Activated CD4-positive, alpha-beta T cell treated with anti-CD3 and anti-CD28 coated beads, Interleukin-2, amount 10 ng/mL, durations not matched to agents 7 days and 5 days (primary cell): Measurements from ENCODE around the gene ZNF710. TPM values are rescaled to one million over a fixed set of nuclear protein-coding genes. Genes with fewer than 3 reads are reported as not detected.

Experiments
- CTCF ChIA-PET: fragments of 350-600 bp; sonication (Branson Sonifier 250); formaldehyde crosslinking; loops from one replicate; lab custom pipeline; 2021; ENCODE audit warnings: antibody characterized with exemption; lab: Charles Lee
- POLR2A ChIA-PET: fragments of 350-600 bp; sonication (Branson Sonifier 250); formaldehyde crosslinking; loops from one replicate; lab custom pipeline; 2021; ENCODE audit warnings: antibody characterized with exemption; lab: Charles Lee
- DNase-seq: peaks from one replicate; pipeline ENCODE4 v3.0.0-alpha.2; 2020
- H3K27ac Mint-ChIP-seq: one replicate; pipeline ENCODE4 v1.8.0; 2021; ENCODE audit warnings: mild to moderate bottlenecking, moderate library complexity, mixed read lengths
- H3K27me3 Mint-ChIP-seq: one replicate; pipeline ENCODE4 v1.8.0; 2021; ENCODE audit warnings: mixed read lengths
- H3K36me3 Mint-ChIP-seq: one replicate; pipeline ENCODE4 v1.8.0; 2021; ENCODE audit warnings: low read depth, mixed read lengths
- H3K4me1 Mint-ChIP-seq: one replicate; pipeline ENCODE4 v1.8.0; 2021; ENCODE audit warnings: mixed read lengths
- H3K4me3 Mint-ChIP-seq: one replicate; pipeline ENCODE4 v1.8.0; 2021; ENCODE audit warnings: mild to moderate bottlenecking, moderate library complexity, mixed read lengths
- H3K9me3 Mint-ChIP-seq: one replicate; pipeline ENCODE4 v1.8.0; 2021; ENCODE audit warnings: mixed read lengths
- total RNA-seq, 2 experiments: library from RNA; stranded (reverse); gene quantifications; one replicate each; pipeline ENCODE4 v1.2.3, GENCODE V29; 2021

ZNF710 gene
- total RNA-seq, 2 experiments from 2014 or later, result 24.4 to 26.6 TPM

- peak overlapping the region; percentile 46 for H3K27ac Mint-ChIP-seq
- CTCF ChIA-PET, result interaction anchor here (1.8 to 3.8 kb wide), 2 partner anchors 10 to 16 kb away, joined by 4 to 10 read pairs; no protein-coding TSS in a partner anchor
These were observed 45.8 kb downstream of the ZNF710 start for GRCh38 chr15:90046911-90047392.

GRCh38 chr15:90047956-90048575 lies 46.9 kb downstream of the ZNF710 start:
- Mint-ChIP-seq H3K4me1 (peaks cover 15% of the 10 kb centered on the region), H3K27ac (no peak overlapping the region), H3K9me3 (no peaks in the 10 kb centered on the region), H3K4me3 (no peak overlapping the region), H3K36me3 (no peaks in the 10 kb centered on the region), H3K27me3 (no peaks in the 10 kb centered on the region)
- POLR2A ChIA-PET, result no interaction called here
- no peak for DNase-seq
- CTCF ChIA-PET, result interaction anchor here (0.5 to 3.8 kb wide), 2 partner anchors 9 to 148 kb away, joined by 3 to 10 read pairs; no protein-coding TSS in a partner anchor

More at GRCh38 chr15:90046911-90047392, 45.8 kb downstream of the ZNF710 start:
- no peak for DNase-seq
- Mint-ChIP-seq H3K27me3 (no peaks in the 10 kb centered on the region), H3K4me1 (peaks cover 15% of the 10 kb centered on the region), H3K9me3 (no peaks in the 10 kb centered on the region), H3K4me3 (no peak overlapping the region), H3K36me3 (no peaks in the 10 kb centered on the region)
- POLR2A ChIA-PET, result no interaction called here

GRCh38 chr15:90049030-90049429 lies 47.9 kb downstream of the ZNF710 start:
- Mint-ChIP-seq H3K4me1 (peaks cover 13% of the 10 kb centered on the region), H3K9me3 (no peaks in the 10 kb centered on the region), H3K27ac (no peak overlapping the region), H3K4me3 (no peak overlapping the region), H3K36me3 (no peaks in the 10 kb centered on the region), H3K27me3 (no peaks in the 10 kb centered on the region)
- ChIA-PET CTCF (no interaction called here), POLR2A (no interaction called here)
- no peak for DNase-seq

- Mint-ChIP-seq H3K27ac (no peak overlapping the region), H3K36me3 (no peaks in the 10 kb centered on the region), H3K27me3 (no peaks in the 10 kb centered on the region), H3K9me3 (no peaks in the 10 kb centered on the region), H3K4me1 (peaks cover 17% of the 10 kb centered on the region), H3K4me3 (no peak overlapping the region)
- ChIA-PET CTCF (interaction anchor here (0.6 to 1.1 kb wide), 4 partner anchors 9 to 101 kb away, joined by 3 to 5 read pairs (median 4); no protein-coding TSS in a partner anchor), POLR2A (interaction anchor here (0.7 kb wide), 1 partner anchor 47 kb away, joined by 3 read pairs; no protein-coding TSS in a partner anchor)
- DNase-seq, result no peak
These were observed 48.8 kb downstream of the ZNF710 start for GRCh38 chr15:90049666-90050604.

GRCh38 chr15:90051874-90052273 lies 50.8 kb downstream of the ZNF710 start:
- no peak overlapping the region for H3K27ac Mint-ChIP-seq
- CTCF ChIA-PET, result interaction anchor here (1.6 kb wide), 1 partner anchor 9 kb away, joined by 4 read pairs; no protein-coding TSS in a partner anchor

GRCh38 chr15:90053685-90054466 lies 52.8 kb downstream of the ZNF710 start:
- CTCF ChIA-PET, result interaction anchor here (0.7 to 1.4 kb wide), 5 partner anchors 8 to 34 kb away, joined by 3 to 5 read pairs (median 3); no protein-coding TSS in a partner anchor
- Mint-ChIP-seq H3K4me1 (peaks cover 21% of the 10 kb centered on the region), H3K27me3 (no peaks in the 10 kb centered on the region), H3K36me3 (peaks cover 3% of the 10 kb centered on the region), H3K27ac (no peak overlapping the region), H3K4me3 (no peak overlapping the region), H3K9me3 (no peaks in the 10 kb centered on the region)
- DNase-seq, result no peak
- POLR2A ChIA-PET, result no interaction called here

More at GRCh38 chr15:90051874-90052273, 50.8 kb downstream of the ZNF710 start:
- Mint-ChIP-seq H3K27me3 (no peaks in the 10 kb centered on the region), H3K36me3 (no peaks in the 10 kb centered on the region), H3K4me1 (peaks cover 10% of the 10 kb centered on the region), H3K4me3 (no peak overlapping the region), H3K9me3 (no peaks in the 10 kb centered on the region)
- no peak for DNase-seq
- POLR2A ChIA-PET, result no interaction called here

- no peaks in the 10 kb centered on the region for H3K9me3 Mint-ChIP-seq
- H3K4me3 Mint-ChIP-seq, result no peak overlapping the region
- no peak for DNase-seq
- H3K4me1 Mint-ChIP-seq, result peaks cover 29% of the 10 kb centered on the region
- H3K36me3 Mint-ChIP-seq, result peaks cover 3% of the 10 kb centered on the region
- POLR2A ChIA-PET, result no interaction called here
- peak overlapping the region; percentile 22 for H3K27ac Mint-ChIP-seq
- H3K27me3 Mint-ChIP-seq, result no peaks in the 10 kb centered on the region
- CTCF ChIA-PET, result interaction anchor here (1.4 to 1.5 kb wide), 2 partner anchors 9 to 29 kb away, joined by 4 to 5 read pairs; no protein-coding TSS in a partner anchor
These were observed 53.5 kb downstream of the ZNF710 start for GRCh38 chr15:90054618-90055097.

- H3K4me3 Mint-ChIP-seq, result no peak overlapping the region
- no peaks in the 10 kb centered on the region for H3K9me3 Mint-ChIP-seq
- no peaks in the 10 kb centered on the region for H3K27me3 Mint-ChIP-seq
- H3K4me1 Mint-ChIP-seq, result peaks cover 34% of the 10 kb centered on the region
- no peak for DNase-seq
- ChIA-PET POLR2A (no interaction called here), CTCF (interaction anchor here (0.6 to 1.5 kb wide), 3 partner anchors 10 to 67 kb away, joined by 3 to 5 read pairs (median 4); no protein-coding TSS in a partner anchor)
- peaks cover 3% of the 10 kb centered on the region for H3K36me3 Mint-ChIP-seq
- no peak overlapping the region for H3K27ac Mint-ChIP-seq
These were observed 54.1 kb downstream of the ZNF710 start for GRCh38 chr15:90055182-90055581.

GRCh38 chr15:90056529-90056928 lies 55.4 kb downstream of the ZNF710 start:
- no peak overlapping the region for H3K27ac Mint-ChIP-seq
- POLR2A ChIA-PET, result no interaction called here
- peaks cover 5% of the 10 kb centered on the region for H3K36me3 Mint-ChIP-seq

GRCh38 chr15:90058308-90058707 lies 57.2 kb downstream of the ZNF710 start:
- no peaks in the 10 kb centered on the region for H3K9me3 Mint-ChIP-seq
- ChIA-PET CTCF (no interaction called here), POLR2A (no interaction called here)
- DNase-seq, result no peak
- H3K36me3 Mint-ChIP-seq, result peaks cover 5% of the 10 kb centered on the region
- no peaks in the 10 kb centered on the region for H3K27me3 Mint-ChIP-seq
- peak overlapping the region; percentile 92 for H3K27ac Mint-ChIP-seq
- peaks cover 52% of the 10 kb centered on the region for H3K4me1 Mint-ChIP-seq
- no peak overlapping the region for H3K4me3 Mint-ChIP-seq

More at GRCh38 chr15:90056529-90056928, 55.4 kb downstream of the ZNF710 start:
- no peaks in the 10 kb centered on the region for H3K9me3 Mint-ChIP-seq
- no peaks in the 10 kb centered on the region for H3K27me3 Mint-ChIP-seq
- CTCF ChIA-PET, result interaction anchor here (1.2 to 2.0 kb wide), 2 partner anchors 10 to 12 kb away, joined by 3 to 10 read pairs; no protein-coding TSS in a partner anchor
- H3K4me3 Mint-ChIP-seq, result no peak overlapping the region
- DNase-seq, result no peak
- peaks cover 40% of the 10 kb centered on the region for H3K4me1 Mint-ChIP-seq

GRCh38 chr15:90058775-90059174 lies 57.7 kb downstream of the ZNF710 start:
- POLR2A ChIA-PET, result no interaction called here
- Mint-ChIP-seq H3K9me3 (no peaks in the 10 kb centered on the region), H3K4me1 (peaks cover 54% of the 10 kb centered on the region), H3K27me3 (no peaks in the 10 kb centered on the region), H3K36me3 (peaks cover 5% of the 10 kb centered on the region), H3K27ac (peak overlapping the region; percentile 92), H3K4me3 (no peak overlapping the region)
- CTCF ChIA-PET, result interaction anchor here (0.6 to 1.0 kb wide), 3 partner anchors 13 to 432 kb away, joined by 3 to 4 read pairs (median 3); no protein-coding TSS in a partner anchor
- DNase-seq, result no peak
